ENCODE data around the gene IPMK. TPM values are rescaled to one million over a fixed set of nuclear protein-coding genes. Genes with fewer than 3 reads are reported as not detected.

IPMK gene
- total and polyA plus RNA-seq, 2 donors (not counting 3 experiments of a cell fraction or from before 2014, with no cell fraction given), result 1.4 to 8.1 TPM

DNA sequence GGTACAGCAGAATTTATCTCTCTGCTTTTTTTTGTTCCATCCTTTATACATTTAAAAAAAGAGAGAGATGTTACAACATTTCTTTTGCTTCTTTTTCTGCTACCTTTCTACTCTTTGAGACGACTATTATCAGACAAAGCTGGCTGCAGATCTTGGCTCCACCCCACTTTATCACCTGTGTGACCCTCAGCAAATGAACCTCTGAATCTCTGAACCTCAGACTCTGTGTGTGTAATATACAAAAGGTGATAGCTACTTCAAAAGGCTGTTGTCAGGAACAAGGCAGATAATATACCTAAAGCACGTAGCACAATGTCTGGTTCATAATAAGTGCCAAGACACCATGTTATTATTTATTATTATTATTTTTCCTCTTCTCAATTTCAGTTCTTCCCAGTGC lies 34.6 kb upstream of the IPMK start:
- CTCF ChIA-PET, result interaction anchor here (3.1 to 4.0 kb wide), 3 partner anchors 12 to 124 kb away, joined by 17 to 27 read pairs (median 23); no protein-coding TSS in a partner anchor
- POLR2A ChIA-PET, result no interaction called here
- Histone ChIP-seq H2AFZ (ENCODE audit: low read depth, low read length) (no peak overlapping the region), H3K36me3 (ENCODE audit: control insufficient read depth in 2 of 2, extremely low read depth in 1 of 2, insufficient read depth in 2 of 2, low read length in 2 of 2) (no peaks in the 10 kb centered on the region), H3K27ac (ENCODE audit: insufficient read depth, low read depth, low read length) (no peak overlapping the region), H3K4me3 (replicated peaks in 1 of 3; ENCODE audit: insufficient read depth in 1 of 3, low read depth in 1 of 3, low read length in 3 of 3) (no peak overlapping the region), H3K4me2 (ENCODE audit: insufficient read depth, low read length) (no peak overlapping the region), H3K9me3 (replicated peaks; ENCODE audit: control insufficient read depth, insufficient read depth, low read length) (no peaks in the 10 kb centered on the region), H3K27me3 (ENCODE audit: control insufficient read depth in 2 of 2, insufficient read depth in 2 of 2, low read length in 2 of 2) (peaks cover 9 to 15% of the 10 kb centered on the region in 2 experiments), H3K4me1 (ENCODE audit: control insufficient read depth, extremely low read depth, insufficient read depth, low read length) (no peaks in the 10 kb centered on the region), H4K20me1 (replicated peaks; ENCODE audit: control insufficient read depth, extremely low read depth, insufficient read depth, low read length) (no peaks in the 10 kb centered on the region), H3K9me1 (replicated peaks; ENCODE audit: control insufficient read depth, extremely low read depth, insufficient read depth, low read length) (no peaks in the 10 kb centered on the region), H3K79me2 (ENCODE audit: control insufficient read depth, insufficient read depth, low read length) (no peaks in the 10 kb centered on the region), H3K9ac (replicated peaks; ENCODE audit: extremely low read depth, insufficient read depth, low read length) (no peak overlapping the region)
- TF ChIP-seq MYC (IDR thresholded peaks at IDR 0.05; ENCODE audit: low read depth, low read length) (no peak), GATA2 (IDR thresholded peaks at IDR 0.05; ENCODE audit: insufficient read depth, insufficient read length, low read depth, low read length) (no peak), EZH2 (IDR thresholded peaks at IDR 0.05; ENCODE audit: borderline replicate concordance, low read depth, low read length, severe bottlenecking) (no peak), POLR2A (IDR thresholded peaks at IDR 0.05; ENCODE audit: low read depth, low read length) (no peak), JUN (IDR thresholded peaks at IDR 0.05; ENCODE audit: borderline replicate concordance, insufficient read depth, insufficient read length, low read depth) (no peak), FOS (IDR thresholded peaks at IDR 0.05; ENCODE audit: borderline replicate concordance, insufficient read depth, low read length) (no peak), POLR2AphosphoS5 (IDR thresholded peaks at IDR 0.05; ENCODE audit: insufficient read depth, low read depth, low read length) (no peak)
- TF ChIP-seq, protein P1, sequence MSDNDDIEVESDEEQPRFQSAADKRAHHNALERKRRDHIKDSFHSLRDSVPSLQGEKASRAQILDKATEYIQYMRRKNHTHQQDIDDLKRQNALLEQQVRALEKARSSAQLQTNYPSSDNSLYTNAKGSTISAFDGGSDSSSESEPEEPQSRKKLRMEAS (IDR thresholded peaks at IDR 0.05; ENCODE audit: insufficient read depth, insufficient read length), result no peak
- TF ChIP-seq, protein P2, sequence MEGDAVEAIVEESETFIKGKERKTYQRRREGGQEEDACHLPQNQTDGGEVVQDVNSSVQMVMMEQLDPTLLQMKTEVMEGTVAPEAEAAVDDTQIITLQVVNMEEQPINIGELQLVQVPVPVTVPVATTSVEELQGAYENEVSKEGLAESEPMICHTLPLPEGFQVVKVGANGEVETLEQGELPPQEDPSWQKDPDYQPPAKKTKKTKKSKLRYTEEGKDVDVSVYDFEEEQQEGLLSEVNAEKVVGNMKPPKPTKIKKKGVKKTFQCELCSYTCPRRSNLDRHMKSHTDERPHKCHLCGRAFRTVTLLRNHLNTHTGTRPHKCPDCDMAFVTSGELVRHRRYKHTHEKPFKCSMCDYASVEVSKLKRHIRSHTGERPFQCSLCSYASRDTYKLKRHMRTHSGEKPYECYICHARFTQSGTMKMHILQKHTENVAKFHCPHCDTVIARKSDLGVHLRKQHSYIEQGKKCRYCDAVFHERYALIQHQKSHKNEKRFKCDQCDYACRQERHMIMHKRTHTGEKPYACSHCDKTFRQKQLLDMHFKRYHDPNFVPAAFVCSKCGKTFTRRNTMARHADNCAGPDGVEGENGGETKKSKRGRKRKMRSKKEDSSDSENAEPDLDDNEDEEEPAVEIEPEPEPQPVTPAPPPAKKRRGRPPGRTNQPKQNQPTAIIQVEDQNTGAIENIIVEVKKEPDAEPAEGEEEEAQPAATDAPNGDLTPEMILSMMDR (IDR thresholded peaks at IDR 0.05; ENCODE audit: extremely low read depth in 1 of 2, insufficient read depth in 1 of 2, low read depth in 1 of 2, low read length in 2 of 2), result no peak
- dilution Hi-C loops (cut with MboI; ENCODE audit: extremely low pct_ligation_motif_present, low sequenced_read_pairs) (no loop called here), intact Hi-C loops (cut with micrococcal nuclease) (loop anchor here (5.0 to 10.0 kb wide), 2 partner anchors 213 to 340 kb away; partner anchors contain the start of gene BICC1)
- FAIRE-seq (no peak), DNase-seq (ENCODE audit: low read depth, low spot score) (no peak)
- no TSS peak for BruUV-seq (replicated peaks)

Measured in endothelial cell of umbilical vein (primary cell).